Measurements from ENCODE around the gene ALOX12B.
"Not testable (repeated sequence)": the region's sequence is repeated elsewhere in the genome, so short reads cannot be mapped to it uniquely, and the experiment has no call there.

Gene ALOX12B

GRCh38 chr17:8119581-8120519 lies 32.3 kb upstream of the ALOX12B start:
- H3K27ac ChIP-seq, result peak overlapping the region; percentile 94
- peak; percentile 77 for DNase-seq (ENCODE audit: low read depth, low spot score)

- peak overlapping the region; percentile 94 for H3K27ac ChIP-seq
- no peak for DNase-seq (ENCODE audit: low read depth, low spot score)
Measured at GRCh38 chr17:8118769-8119580, 31.5 kb upstream of the ALOX12B start.

- peak; percentile 91 for DNase-seq (ENCODE audit: low read depth, low spot score)
- peak within 1 kb of the TSS; percentile 94 for H3K27ac ChIP-seq
Measured at GRCh38 chr17:8117980-8118768, 30.7 kb upstream of the ALOX12B start, which contains the start of gene ALOXE3. Gene ALOXE3 (minus strand): TSS chr17:8118514. CDS start chr17:8117990, 524 bp downstream.

GRCh38 chr17:8117367-8117979 lies 30.0 kb upstream of the ALOX12B start:
- peak overlapping the region; percentile 94 for H3K27ac ChIP-seq
- DNase-seq (ENCODE audit: low read depth, low spot score), result no peak

GRCh38 chr17:8116776-8117175 lies 29.3 kb upstream of the ALOX12B start:
- no peak overlapping the region for H3K27ac ChIP-seq
- no peak for DNase-seq (ENCODE audit: low read depth, low spot score)

- H3K27ac ChIP-seq, result no peak overlapping the region
- DNase-seq (ENCODE audit: low read depth, low spot score), result no peak
Measured at GRCh38 chr17:8110907-8111306, 23.4 kb upstream of the ALOX12B start.

- no peak for DNase-seq (ENCODE audit: low read depth, low spot score)
- H3K27ac ChIP-seq, result no peak overlapping the region
Measured at GRCh38 chr17:8110456-8110804, 22.9 kb upstream of the ALOX12B start.

GRCh38 chr17:8109661-8110455 lies 22.3 kb upstream of the ALOX12B start:
- no peak overlapping the region for H3K27ac ChIP-seq
- no peak for DNase-seq (ENCODE audit: low read depth, low spot score)

- DNase-seq (ENCODE audit: low read depth, low spot score), result no peak
- no peak overlapping the region for H3K27ac ChIP-seq
Measured at GRCh38 chr17:8108972-8109660, 21.6 kb upstream of the ALOX12B start.

- DNase-seq (ENCODE audit: low read depth, low spot score), result not testable (repeated sequence)
- peak overlapping the region; percentile 99 for H3K27ac ChIP-seq
Measured at GRCh38 chr17:8106980-8107379, 19.5 kb upstream of the ALOX12B start.

GRCh38 chr17:8105957-8106398 lies 18.5 kb upstream of the ALOX12B start:
- DNase-seq (ENCODE audit: low read depth, low spot score), result no peak
- peak overlapping the region; percentile 99 for H3K27ac ChIP-seq

- H3K27ac ChIP-seq, result peak overlapping the region; percentile 99
- no peak for DNase-seq (ENCODE audit: low read depth, low spot score)
Measured at GRCh38 chr17:8104911-8105310, 17.4 kb upstream of the ALOX12B start.

GRCh38 chr17:8103549-8103948 lies 16.0 kb upstream of the ALOX12B start:
- DNase-seq (ENCODE audit: low read depth, low spot score), result no peak
- H3K27ac ChIP-seq, result peak overlapping the region; percentile 99

- DNase-seq (ENCODE audit: low read depth, low spot score), result no peak
- no peak overlapping the region for H3K27ac ChIP-seq
Measured at GRCh38 chr17:8101721-8102120, 14.2 kb upstream of the ALOX12B start.

- no peak for DNase-seq (ENCODE audit: low read depth, low spot score)
- no peak overlapping the region for H3K27ac ChIP-seq
Measured at GRCh38 chr17:8100763-8101162, 13.2 kb upstream of the ALOX12B start.

GRCh38 chr17:8100111-8100510 lies 12.6 kb upstream of the ALOX12B start:
- DNase-seq (ENCODE audit: low read depth, low spot score), result no peak
- H3K27ac ChIP-seq, result no peak overlapping the region

GRCh38 chr17:8096541-8096940 lies 9.0 kb upstream of the ALOX12B start:
- H3K27ac ChIP-seq, result no peak overlapping the region
- no peak for DNase-seq (ENCODE audit: low read depth, low spot score)

- no peak overlapping the region for H3K27ac ChIP-seq
- no peak for DNase-seq (ENCODE audit: low read depth, low spot score)
Measured at GRCh38 chr17:8095361-8095760, 7.8 kb upstream of the ALOX12B start.
